PFSK-1 (cell line): ENCODE results near the gene MAGEA2B. TPM values are rescaled to one million over a fixed set of nuclear protein-coding genes. Genes with fewer than 3 reads are reported as not detected.
"Not testable (repeated sequence)": the region's sequence is repeated elsewhere in the genome, so short reads cannot be mapped to it uniquely, and the experiment has no call there.

Experiments
- FOXP2 ChIP-seq: optimal IDR thresholded peaks from 2 replicates; pipeline ENCODE3; 2011; ENCODE audit warnings: borderline replicate concordance, control low read depth, inconsistent platforms; ENCODE audit not compliant: insufficient read depth; ENCODE audit errors: extremely low read length, extremely low read depth
- POLR2AphosphoS5 ChIP-seq: IDR thresholded peaks from 2 replicates; pipeline ENCODE4 v1.6.1; 2012; ENCODE audit warnings: low read depth, mild to moderate bottlenecking, control low read depth, low read length, moderate library complexity
- REST ChIP-seq, 2 experiments: IDR thresholded peaks; 2 replicates each; pipeline versions ENCODE4 v1.6.1 to v1.8.0; 2011 to 2012; ENCODE audit warnings: low read depth in 2 of 2, low read length in 2 of 2, control low read depth in 1 of 2, inconsistent platforms in 1 of 2, mild to moderate bottlenecking in 1 of 2, moderate library complexity in 1 of 2; ENCODE audit not compliant: insufficient read depth in 1 of 2
- SIN3A ChIP-seq: IDR thresholded peaks from 2 replicates; pipeline ENCODE4 v1.6.1; 2012; ENCODE audit warnings: mild to moderate bottlenecking, low read length, moderate library complexity, borderline replicate concordance; ENCODE audit not compliant: insufficient read depth
- TAF1 ChIP-seq: IDR thresholded peaks from 2 replicates; pipeline ENCODE4 v1.6.1; 2012; ENCODE audit warnings: low read length, control low read depth, borderline replicate concordance; ENCODE audit not compliant: insufficient read depth
- polyA plus RNA-seq: library from polyadenylated mRNA; unstranded; fragments of >200 nt; gene quantifications from one replicate; pipeline ENCODE4 v1.2.1, GENCODE V29; 2012; ENCODE audit warnings: low read depth, missing spikeins; ENCODE audit not compliant: insufficient read length

The MAGEA2B gene
- polyA plus RNA-seq = 1.4 TPM

GRCh38 chrX:152713815-152714787 lies at the start of gene MAGEA2B:
MAGEA2B (plus strand) TSS chrX:152714628; CDS start chrX:152717107, 2,479 bp downstream.
- TF ChIP-seq TAF1; POLR2AphosphoS5; REST (IDR thresholded peaks at IDR 0.05; ENCODE audit: insufficient read depth in 1 of 2, low read depth in 2 of 2, low read length in 2 of 2): not testable (repeated sequence)

GRCh38 chrX:152674135-152674534 lies 40.3 kb upstream of the MAGEA2B start:
- TF ChIP-seq POLR2AphosphoS5 (no peak), FOXP2 (no peak), SIN3A (no peak), REST (IDR thresholded peaks at IDR 0.05; ENCODE audit: insufficient read depth in 1 of 2, low read depth in 2 of 2, low read length in 2 of 2) (no peak), TAF1 (no peak)

GRCh38 chrX:152697952-152698931 lies 16.2 kb upstream of the MAGEA2B start, which contains the start of gene MAGEA3:
MAGEA3 (plus strand) TSS chrX:152698794; CDS start chrX:152700833, 2,039 bp downstream.
- TF ChIP-seq TAF1, FOXP2, POLR2AphosphoS5: not testable (repeated sequence)

- not testable (repeated sequence) for TF ChIP-seq SIN3A, TAF1, POLR2AphosphoS5
Observed at GRCh38 chrX:152709173-152709572, 5.3 kb upstream of the MAGEA2B start, which contains the start of gene CSAG2. CSAG2 (minus strand) TSS chrX:152709273; CDS start chrX:152709112, 161 bp downstream.

- TF ChIP-seq POLR2AphosphoS5 (no peak), SIN3A (no peak)
Observed at GRCh38 chrX:152725409-152725808, 11.0 kb downstream of the MAGEA2B start.

GRCh38 chrX:152733261-152733975 lies 19.0 kb downstream of the MAGEA2B start, which contains the start of the genes CSAG1 and MAGEA12:
CSAG1 (minus strand) TSS chrX:152733721; CDS start chrX:152732460, 1,261 bp downstream.
MAGEA12 (plus strand) TSS chrX:152733757; CDS start chrX:152736162, 2,405 bp downstream.
- TF ChIP-seq POLR2AphosphoS5 (no peak), SIN3A (no peak), REST (IDR thresholded peaks at IDR 0.05; ENCODE audit: insufficient read depth in 1 of 2, low read depth in 2 of 2, low read length in 2 of 2) (no peak), FOXP2 (no peak), TAF1 (no peak)
